Fibroblast of lung (primary cell): ENCODE measurements around the gene ADCK1. TPM values are rescaled to one million over a fixed set of nuclear protein-coding genes. Genes with fewer than 3 reads are reported as not detected.

Experiments used
- DNase-seq, 2 donors: peaks; one replicate each; pipeline versions ENCODE4 v3.0.0 to v3.0.0-alpha.2; 2010; ENCODE audit warnings: low read depth in 2 of 2
- H2AFZ ChIP-seq: 2 replicates; pipeline ENCODE4 v1.5.1; 2012; ENCODE audit warnings: low read length, control low read depth, inconsistent platforms
- H3K27ac ChIP-seq: 2 replicates; pipeline ENCODE4 v1.5.1; 2011; ENCODE audit warnings: low read length, control low read depth; ENCODE audit not compliant: insufficient read depth
- H3K27me3 ChIP-seq: 2 replicates; pipeline ENCODE4 v1.5.1; 2011; ENCODE audit warnings: mild to moderate bottlenecking, low read length; ENCODE audit not compliant: control insufficient read depth, insufficient read depth
- H3K36me3 ChIP-seq: 2 replicates; pipeline ENCODE4 v1.5.1; 2011; ENCODE audit warnings: low read length; ENCODE audit not compliant: control insufficient read depth, insufficient read depth
- H3K4me1 ChIP-seq: 2 replicates; pipeline ENCODE4 v1.5.1; 2011; ENCODE audit warnings: low read length; ENCODE audit not compliant: control insufficient read depth, insufficient read depth; ENCODE audit errors: extremely low read depth
- H3K4me2 ChIP-seq: 2 replicates; pipeline ENCODE4 v1.5.1; 2011; ENCODE audit warnings: low read length, control low read depth; ENCODE audit not compliant: insufficient read depth; ENCODE audit errors: extremely low read depth
- H3K4me3 ChIP-seq, 4 experiments: fragments of 200-600 bp in 1 of 4; sonication (generic) in 1 of 4; replicated peaks in 1 of 4; 2 replicates each; pipeline ENCODE4 v1.5.1; 2011 to 2016; ENCODE audit warnings: low read length in 4 of 4, low read depth in 3 of 4, mild to moderate bottlenecking in 3 of 4, control low read depth in 2 of 4, inconsistent platforms in 1 of 4, mixed read lengths in 1 of 4; ENCODE audit not compliant: insufficient read depth in 1 of 4; ENCODE audit errors: control extremely low read depth in 1 of 4
- H3K79me2 ChIP-seq: 2 replicates; pipeline ENCODE4 v1.5.1; 2012; ENCODE audit warnings: mild to moderate bottlenecking, low read length, inconsistent platforms; ENCODE audit not compliant: control insufficient read depth, insufficient read depth
- H3K9ac ChIP-seq: 2 replicates; pipeline ENCODE4 v1.5.1; 2011; ENCODE audit warnings: mild to moderate bottlenecking, low read length, control low read depth; ENCODE audit not compliant: insufficient read depth
- H3K9me3 ChIP-seq: 2 replicates; pipeline ENCODE4 v1.5.1; 2012; ENCODE audit warnings: low read depth, low read length; ENCODE audit not compliant: control insufficient read depth, insufficient read depth
- H4K20me1 ChIP-seq: 2 replicates; pipeline ENCODE4 v1.5.1; 2011; ENCODE audit warnings: low read length; ENCODE audit not compliant: control insufficient read depth, insufficient read depth; ENCODE audit errors: extremely low read depth
- EZH2 ChIP-seq: IDR thresholded peaks from 2 replicates; pipeline ENCODE4 v1.5.1; 2012; ENCODE audit warnings: low read length, control low read depth, mild to moderate bottlenecking; ENCODE audit errors: missing control alignments
- polyA plus RNA-seq, 2 donors: library from polyadenylated mRNA; depleted of rRNA in 1 of 2; stranded (reverse) in 1 of 2; unstranded in 1 of 2; fragments of >200 nt; gene quantifications; 2 replicates each; pipeline ENCODE4 v1.2.1, GENCODE V29; 2011 to 2012; ENCODE audit warnings: missing spikeins in 1 of 2
- total RNA-seq: library from RNA; depleted of rRNA; stranded (reverse); fragments of >200 nt; gene quantifications from 2 replicates; pipeline ENCODE4 v1.2.1, GENCODE V29; 2014
- TF ChIP-seq, protein P1 (sequence below), 2 donors: IDR thresholded peaks in 1 of 2; conservative IDR thresholded peaks in 1 of 2; 1 replicate in 1 of 2; 2 replicates in 1 of 2; pipeline ENCODE4 v1.5.1; 2011 to 2012; ENCODE audit warnings: low read length in 2 of 2, control low read depth in 1 of 2, inconsistent platforms in 1 of 2, low read depth in 1 of 2, mild to moderate bottlenecking in 1 of 2

Gene ADCK1
- total and polyA plus RNA-seq, 2 donors (not counting 1 experiment from before 2014, with no cell fraction given), result 4.6 to 4.8 TPM

DNA sequence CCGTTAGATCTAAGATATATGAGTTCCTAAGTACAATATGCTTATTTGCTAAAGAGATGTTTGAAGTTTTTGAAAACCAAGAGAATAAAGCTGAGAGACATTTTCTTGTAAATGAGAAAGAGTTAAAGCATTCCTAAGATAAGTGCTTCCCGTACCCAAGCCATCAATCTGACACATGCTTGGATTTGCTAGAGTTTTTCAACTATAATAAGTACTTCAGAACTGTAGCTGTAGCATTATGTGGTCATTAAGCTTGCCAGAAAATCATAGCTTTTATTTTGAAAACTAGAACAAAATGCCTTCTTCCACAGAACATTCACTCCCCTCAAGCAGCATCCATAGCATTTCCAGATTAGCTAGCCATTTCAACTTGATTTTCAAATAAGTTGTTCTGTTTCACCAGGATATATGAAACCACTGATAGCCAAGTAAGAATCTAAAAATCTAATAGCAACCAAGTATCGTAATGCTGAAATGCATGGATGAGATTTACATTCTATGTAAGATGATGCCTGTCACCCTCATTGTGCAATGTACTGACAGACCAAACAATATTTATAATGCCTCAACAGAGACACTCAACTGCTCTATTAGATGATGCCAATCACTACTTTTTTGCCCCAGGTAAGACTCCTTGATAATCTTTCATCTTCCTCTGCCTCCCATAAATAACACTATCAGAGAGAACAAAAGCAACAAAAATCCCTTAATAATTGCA is 47.0 kb upstream of the ADCK1 start:
- Histone ChIP-seq H3K4me2 (no peak overlapping the region), H3K27me3 (no peaks in the 10 kb centered on the region), H4K20me1 (no peaks in the 10 kb centered on the region), H3K4me1 (no peaks in the 10 kb centered on the region), H2AFZ (no peak overlapping the region), H3K9me3 (no peaks in the 10 kb centered on the region), H3K27ac (no peak overlapping the region), H3K36me3 (peaks cover 5% of the 10 kb centered on the region), H3K9ac (no peak overlapping the region), H3K4me3 (no peak overlapping the region), H3K79me2 (peaks cover 27% of the 10 kb centered on the region)
- TF ChIP-seq, protein P1, sequence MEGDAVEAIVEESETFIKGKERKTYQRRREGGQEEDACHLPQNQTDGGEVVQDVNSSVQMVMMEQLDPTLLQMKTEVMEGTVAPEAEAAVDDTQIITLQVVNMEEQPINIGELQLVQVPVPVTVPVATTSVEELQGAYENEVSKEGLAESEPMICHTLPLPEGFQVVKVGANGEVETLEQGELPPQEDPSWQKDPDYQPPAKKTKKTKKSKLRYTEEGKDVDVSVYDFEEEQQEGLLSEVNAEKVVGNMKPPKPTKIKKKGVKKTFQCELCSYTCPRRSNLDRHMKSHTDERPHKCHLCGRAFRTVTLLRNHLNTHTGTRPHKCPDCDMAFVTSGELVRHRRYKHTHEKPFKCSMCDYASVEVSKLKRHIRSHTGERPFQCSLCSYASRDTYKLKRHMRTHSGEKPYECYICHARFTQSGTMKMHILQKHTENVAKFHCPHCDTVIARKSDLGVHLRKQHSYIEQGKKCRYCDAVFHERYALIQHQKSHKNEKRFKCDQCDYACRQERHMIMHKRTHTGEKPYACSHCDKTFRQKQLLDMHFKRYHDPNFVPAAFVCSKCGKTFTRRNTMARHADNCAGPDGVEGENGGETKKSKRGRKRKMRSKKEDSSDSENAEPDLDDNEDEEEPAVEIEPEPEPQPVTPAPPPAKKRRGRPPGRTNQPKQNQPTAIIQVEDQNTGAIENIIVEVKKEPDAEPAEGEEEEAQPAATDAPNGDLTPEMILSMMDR (conservative IDR thresholded peaks at IDR 0.05 in 1 of 2, IDR thresholded peaks at IDR 0.05 in 1 of 2; ENCODE audit: low read depth in 1 of 2, low read length in 2 of 2), result no peak
- TF ChIP-seq EZH2, result no peak
- DNase-seq, result peak; percentile 5 to 78

DNA sequence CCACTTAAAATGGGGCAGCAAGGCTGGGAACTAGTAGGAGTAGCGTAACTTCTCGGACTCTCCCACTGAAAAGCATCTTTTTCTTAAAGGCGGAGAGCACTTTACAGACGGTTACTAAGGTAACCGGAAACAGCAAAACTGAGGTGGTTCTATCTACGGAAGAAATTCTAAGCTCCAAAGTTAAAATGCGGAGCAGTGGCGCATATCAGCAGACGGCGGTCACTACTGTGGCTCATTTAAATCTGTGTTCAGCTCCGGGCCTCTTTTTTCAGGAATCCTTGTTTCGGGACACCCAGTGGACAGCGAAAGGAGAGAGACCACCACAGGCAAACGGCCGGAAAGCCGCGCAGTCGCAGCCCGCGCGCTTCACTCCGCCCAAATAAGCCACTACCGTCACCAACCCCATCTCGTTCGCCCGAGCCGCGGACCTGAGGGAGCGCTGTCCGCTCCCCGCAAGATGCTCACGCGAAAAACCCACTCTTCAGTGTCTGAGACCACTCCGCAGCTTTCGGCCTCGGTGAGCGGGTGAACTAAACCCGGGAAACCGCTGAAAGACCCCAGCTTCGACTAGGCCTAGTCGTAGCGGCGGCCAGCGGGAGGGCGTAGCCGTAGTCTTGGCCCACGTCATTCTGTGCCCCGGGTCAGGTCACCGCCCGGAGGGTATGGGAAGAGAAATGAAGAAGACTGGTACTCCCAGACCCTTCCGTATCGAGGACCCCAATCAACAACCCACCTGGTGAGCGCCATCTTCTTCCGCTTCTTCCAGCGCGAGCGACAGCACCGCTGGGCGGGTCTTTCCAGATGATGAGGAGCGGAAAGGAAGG is 39.3 kb upstream of the ADCK1 start, which contains the start of gene SNW1:
Gene SNW1 (minus strand): TSS at position 776 of the 824 bp plus-strand sequence. CDS start 29 bp downstream, at position 747.
- no peaks in the 10 kb centered on the region for H4K20me1 ChIP-seq
- peaks cover 8% of the 10 kb centered on the region for H3K4me1 ChIP-seq
- H2AFZ ChIP-seq, result peak within 1 kb of the TSS; percentile 96
- peaks cover 46% of the 10 kb centered on the region for H3K79me2 ChIP-seq
- H3K4me3 ChIP-seq, result peak within 1 kb of the TSS; percentile 90 to 100 (median 96)
- H3K27ac ChIP-seq, result peak within 1 kb of the TSS; percentile 100
- TF ChIP-seq, protein P1 (conservative IDR thresholded peaks at IDR 0.05 in 1 of 2, IDR thresholded peaks at IDR 0.05 in 1 of 2; ENCODE audit: low read depth in 1 of 2, low read length in 2 of 2), result no peak
- no peak for TF ChIP-seq EZH2
- H3K9ac ChIP-seq, result peak within 1 kb of the TSS; percentile 100
- peak; percentile 61 to 65 for DNase-seq
- H3K9me3 ChIP-seq, result no peaks in the 10 kb centered on the region
- H3K4me2 ChIP-seq, result peak within 1 kb of the TSS; percentile 98
- no peaks in the 10 kb centered on the region for H3K27me3 ChIP-seq
- no peaks in the 10 kb centered on the region for H3K36me3 ChIP-seq
